ENCODE results near the gene OR2C3. TPM values are rescaled to one million over a fixed set of nuclear protein-coding genes. Genes with fewer than 3 reads are reported as not detected.

OR2C3 gene
- total RNA-seq, 1 donor = not detected

- H3K4me3 ChIP-seq (ENCODE audit: low read depth, low read length) = no peak overlapping the region
- no peak for DNase-seq (ENCODE audit: low read depth)
- TF ChIP-seq, protein P1, sequence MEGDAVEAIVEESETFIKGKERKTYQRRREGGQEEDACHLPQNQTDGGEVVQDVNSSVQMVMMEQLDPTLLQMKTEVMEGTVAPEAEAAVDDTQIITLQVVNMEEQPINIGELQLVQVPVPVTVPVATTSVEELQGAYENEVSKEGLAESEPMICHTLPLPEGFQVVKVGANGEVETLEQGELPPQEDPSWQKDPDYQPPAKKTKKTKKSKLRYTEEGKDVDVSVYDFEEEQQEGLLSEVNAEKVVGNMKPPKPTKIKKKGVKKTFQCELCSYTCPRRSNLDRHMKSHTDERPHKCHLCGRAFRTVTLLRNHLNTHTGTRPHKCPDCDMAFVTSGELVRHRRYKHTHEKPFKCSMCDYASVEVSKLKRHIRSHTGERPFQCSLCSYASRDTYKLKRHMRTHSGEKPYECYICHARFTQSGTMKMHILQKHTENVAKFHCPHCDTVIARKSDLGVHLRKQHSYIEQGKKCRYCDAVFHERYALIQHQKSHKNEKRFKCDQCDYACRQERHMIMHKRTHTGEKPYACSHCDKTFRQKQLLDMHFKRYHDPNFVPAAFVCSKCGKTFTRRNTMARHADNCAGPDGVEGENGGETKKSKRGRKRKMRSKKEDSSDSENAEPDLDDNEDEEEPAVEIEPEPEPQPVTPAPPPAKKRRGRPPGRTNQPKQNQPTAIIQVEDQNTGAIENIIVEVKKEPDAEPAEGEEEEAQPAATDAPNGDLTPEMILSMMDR (IDR thresholded peaks at IDR 0.05; ENCODE audit: insufficient read depth, low read depth, low read length) = no peak
Observed at GRCh38 chr1:247557926-247558674, 21.9 kb upstream of the OR2C3 start.

DNA sequence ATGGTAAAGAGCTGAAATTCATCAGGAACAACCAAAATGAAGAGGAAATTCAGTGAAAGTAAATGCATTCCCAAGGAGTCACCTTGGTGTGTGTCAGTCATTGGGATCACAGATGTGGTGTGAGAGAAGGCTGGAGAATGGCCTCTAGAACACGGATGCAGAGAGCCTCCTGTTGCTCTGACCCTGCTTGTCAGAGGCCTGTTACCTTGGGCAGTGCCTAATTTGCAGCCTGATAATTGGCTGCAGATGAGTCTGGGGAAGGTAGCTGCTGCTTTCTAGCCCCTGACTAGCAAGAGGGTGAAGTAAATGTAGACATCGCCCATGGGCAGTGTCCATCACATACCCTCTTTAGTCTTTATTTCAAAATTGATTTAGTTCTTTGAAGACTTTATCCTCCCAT, 16.0 kb upstream of the OR2C3 start:
- TF ChIP-seq, protein P1 (IDR thresholded peaks at IDR 0.05; ENCODE audit: insufficient read depth, low read depth, low read length) = no peak
- H3K4me3 ChIP-seq (ENCODE audit: low read depth, low read length) = no peak overlapping the region
- DNase-seq (ENCODE audit: low read depth) = no peak

- peak; percentile 74 for DNase-seq (ENCODE audit: low read depth)
- H3K4me3 ChIP-seq (ENCODE audit: low read depth, low read length) = no peak overlapping the region
- TF ChIP-seq, protein P1 (IDR thresholded peaks at IDR 0.05; ENCODE audit: insufficient read depth, low read depth, low read length) = no peak
Observed at GRCh38 chr1:247551721-247552120, 15.5 kb upstream of the OR2C3 start.

DNA sequence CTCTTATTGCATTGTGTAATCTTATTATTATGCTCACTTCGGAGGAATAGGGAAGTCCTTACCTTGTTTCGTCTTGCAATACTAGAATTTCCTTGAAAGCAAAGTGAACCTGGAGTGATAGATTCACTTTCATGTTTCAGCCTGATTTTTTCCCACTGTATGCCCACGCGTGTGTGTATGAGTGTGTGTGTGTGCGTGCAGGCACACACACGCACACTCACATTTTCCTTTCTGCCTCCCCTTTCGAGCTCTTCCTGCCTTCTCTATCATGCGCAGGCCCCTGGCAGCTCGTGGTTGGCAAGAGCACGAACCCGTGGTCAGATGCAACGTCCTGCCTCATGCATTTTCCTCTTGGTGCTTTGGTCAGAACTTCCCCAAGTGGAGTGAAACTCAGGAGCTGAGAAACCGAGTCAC, 12.5 kb upstream of the OR2C3 start, which contains the start of gene GCSAML:
Gene GCSAML, plus strand, starts transcription at position 366 of the 414 bp plus-strand sequence. CDS start 58 bp downstream, outside the sequence.
- no peak for DNase-seq (ENCODE audit: low read depth)
- TF ChIP-seq, protein P1 (IDR thresholded peaks at IDR 0.05; ENCODE audit: insufficient read depth, low read depth, low read length) = no peak
- H3K4me3 ChIP-seq (ENCODE audit: low read depth, low read length) = no peak within 1 kb of the TSS

DNA sequence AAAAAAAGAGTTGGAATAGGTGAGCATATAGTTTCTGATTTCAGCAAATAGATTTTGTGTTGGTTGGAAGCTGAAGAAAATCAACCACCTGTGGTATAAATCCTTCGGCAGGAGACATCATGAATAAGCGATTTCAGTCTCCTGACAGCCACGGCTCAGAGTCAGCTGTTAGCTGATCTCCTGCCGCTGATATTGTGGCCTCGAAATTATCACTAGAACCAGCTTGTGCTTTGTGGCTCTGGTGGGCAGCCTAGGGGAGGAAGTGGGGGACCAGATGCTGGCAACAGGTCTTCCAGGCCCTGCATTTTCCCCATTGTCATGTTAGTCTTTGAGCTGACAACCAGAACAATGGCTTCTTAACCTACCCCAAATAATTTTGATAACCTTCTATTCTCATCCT, 11.9 kb upstream of the OR2C3 start:
- no peak overlapping the region for H3K4me3 ChIP-seq (ENCODE audit: low read depth, low read length)
- DNase-seq (ENCODE audit: low read depth) = no peak
- TF ChIP-seq, protein P1 (IDR thresholded peaks at IDR 0.05; ENCODE audit: insufficient read depth, low read depth, low read length) = no peak

- TF ChIP-seq, protein P1 (IDR thresholded peaks at IDR 0.05; ENCODE audit: insufficient read depth, low read depth, low read length) = no peak
- no peak for DNase-seq (ENCODE audit: low read depth)
- H3K4me3 ChIP-seq (ENCODE audit: low read depth, low read length) = no peak overlapping the region
Observed at GRCh38 chr1:247542811-247543210, 6.6 kb upstream of the OR2C3 start.

Data from fibroblast of villous mesenchyme (primary cell).